ENCODE results near the gene SAMSN1. TPM values are rescaled to one million over a fixed set of nuclear protein-coding genes. Genes with fewer than 3 reads are reported as not detected.

Gene SAMSN1
- total RNA-seq, result 100 to 1,000 TPM; 121 to 125 TPM

DNA sequence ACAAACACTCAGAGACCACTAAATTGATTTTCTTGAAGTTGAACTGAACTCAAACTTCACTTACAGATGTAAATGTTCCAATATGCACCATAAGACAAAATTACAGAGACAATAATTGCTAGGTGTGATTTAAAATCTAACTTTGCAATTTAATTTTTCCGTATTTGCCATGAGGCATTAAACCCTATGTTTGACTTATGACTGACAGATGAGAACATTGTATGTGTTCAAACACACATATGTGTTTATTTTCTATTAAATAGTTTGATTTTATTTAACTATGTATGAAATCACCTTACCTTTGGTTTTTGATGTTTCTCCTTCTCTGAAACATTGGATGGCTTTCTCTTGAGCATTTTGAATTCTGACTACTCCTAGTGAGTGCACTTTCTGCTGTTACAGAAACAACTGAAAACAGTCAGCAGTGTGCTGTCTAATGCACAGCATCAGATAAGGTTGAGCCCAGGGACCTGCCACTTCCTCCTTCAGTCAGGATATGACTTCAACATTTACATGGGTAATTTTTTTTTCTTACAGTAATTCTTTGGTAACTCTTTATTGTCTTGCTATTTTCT lies at the start of gene SAMSN1:
TSS of gene SAMSN1 (minus strand) at position 410 of the 575 bp plus-strand sequence. CDS start at position 356, 54 bp downstream.
- DNase-seq (peak; percentile 49), ATAC-seq (ENCODE audit: low read depth) (peak; percentile 90)
- H3K27me3 Mint-ChIP-seq, result no peaks in the 10 kb centered on the region
- H3K9me3 Mint-ChIP-seq, result no peaks in the 10 kb centered on the region
- H3K4me1 Mint-ChIP-seq, result peaks cover 49% of the 10 kb centered on the region
- peaks cover 21% of the 10 kb centered on the region for H3K36me3 Mint-ChIP-seq
- POLR2A ChIA-PET, result interaction anchor here (1.0 kb wide), 1 partner anchor 44 kb away, joined by 3 read pairs; no protein-coding TSS in a partner anchor
- H3K4me3 Mint-ChIP-seq, result peak within 1 kb of the TSS; percentile 98
- peak within 1 kb of the TSS; percentile 91 for H3K27ac Mint-ChIP-seq

DNA sequence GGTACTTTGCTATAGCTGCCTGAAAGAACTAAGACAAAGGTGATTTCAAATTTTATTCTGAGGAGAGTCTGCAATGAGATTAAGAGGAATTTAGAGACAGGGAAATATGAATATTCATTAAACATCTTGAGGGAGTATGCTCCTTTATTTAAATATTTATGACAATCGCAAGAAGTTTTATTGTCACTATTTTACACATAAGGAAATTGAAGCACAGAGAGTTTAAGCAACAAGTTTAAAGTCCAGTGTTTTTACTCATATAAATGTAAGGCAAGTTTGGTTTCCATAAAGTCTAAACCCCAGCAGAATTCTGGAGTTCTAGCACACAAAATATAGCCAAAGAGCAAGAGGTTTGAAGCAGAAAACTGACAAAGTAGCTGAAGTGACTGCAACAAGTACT lies 49.3 kb upstream of the SAMSN1 start:
- POLR2A ChIA-PET, result interaction anchor here (0.9 kb wide), 1 partner anchor 470 kb away, joined by 3 read pairs; the partner anchor contains the start of gene NRIP1
- Mint-ChIP-seq H3K36me3 (peaks cover 62% of the 10 kb centered on the region), H3K27me3 (no peaks in the 10 kb centered on the region), H3K4me1 (peaks cover 22% of the 10 kb centered on the region), H3K9me3 (peaks cover 25% of the 10 kb centered on the region), H3K27ac (no peak overlapping the region), H3K4me3 (no peak overlapping the region)
- ATAC-seq (ENCODE audit: low read depth) (no peak), DNase-seq (no peak)

GRCh38 chr21:14594967-14595366 lies 48.9 kb upstream of the SAMSN1 start:
- H3K9me3 Mint-ChIP-seq, result peaks cover 25% of the 10 kb centered on the region
- ATAC-seq (ENCODE audit: low read depth) (no peak), DNase-seq (no peak)
- H3K27ac Mint-ChIP-seq, result no peak overlapping the region
- peaks cover 59% of the 10 kb centered on the region for H3K36me3 Mint-ChIP-seq
- peaks cover 22% of the 10 kb centered on the region for H3K4me1 Mint-ChIP-seq
- H3K4me3 Mint-ChIP-seq, result no peak overlapping the region
- POLR2A ChIA-PET, result interaction anchor here (0.9 kb wide), 1 partner anchor 470 kb away, joined by 3 read pairs; the partner anchor contains the start of gene NRIP1
- no peaks in the 10 kb centered on the region for H3K27me3 Mint-ChIP-seq

DNA sequence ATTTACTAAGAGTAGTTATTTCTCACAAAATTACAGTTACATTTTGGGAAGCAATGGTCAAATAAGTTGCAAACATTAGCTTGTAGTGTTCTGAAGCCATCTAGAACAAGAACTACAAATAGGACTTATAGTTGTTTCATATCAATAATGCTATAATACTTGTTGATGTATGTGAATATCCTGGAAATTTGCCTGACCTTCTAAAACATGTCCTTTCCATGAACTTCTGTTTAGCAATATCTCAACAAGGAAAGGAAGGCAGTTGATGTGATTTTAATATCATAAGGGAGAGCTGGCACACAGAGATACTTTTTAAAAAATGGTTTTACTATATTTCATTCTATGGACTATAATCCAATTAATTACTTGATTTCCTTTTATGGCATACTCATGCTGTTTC lies 47.1 kb upstream of the SAMSN1 start:
- Mint-ChIP-seq H3K27me3 (no peaks in the 10 kb centered on the region), H3K36me3 (peaks cover 54% of the 10 kb centered on the region), H3K9me3 (peaks cover 25% of the 10 kb centered on the region), H3K27ac (no peak overlapping the region), H3K4me1 (peaks cover 20% of the 10 kb centered on the region), H3K4me3 (no peak overlapping the region)
- DNase-seq (no peak), ATAC-seq (ENCODE audit: low read depth) (no peak)
- POLR2A ChIA-PET, result interaction anchor here (0.6 to 2.2 kb wide), 3 partner anchors 14 to 83 kb away, joined by 3 to 8 read pairs (median 7); no protein-coding TSS in a partner anchor

DNA sequence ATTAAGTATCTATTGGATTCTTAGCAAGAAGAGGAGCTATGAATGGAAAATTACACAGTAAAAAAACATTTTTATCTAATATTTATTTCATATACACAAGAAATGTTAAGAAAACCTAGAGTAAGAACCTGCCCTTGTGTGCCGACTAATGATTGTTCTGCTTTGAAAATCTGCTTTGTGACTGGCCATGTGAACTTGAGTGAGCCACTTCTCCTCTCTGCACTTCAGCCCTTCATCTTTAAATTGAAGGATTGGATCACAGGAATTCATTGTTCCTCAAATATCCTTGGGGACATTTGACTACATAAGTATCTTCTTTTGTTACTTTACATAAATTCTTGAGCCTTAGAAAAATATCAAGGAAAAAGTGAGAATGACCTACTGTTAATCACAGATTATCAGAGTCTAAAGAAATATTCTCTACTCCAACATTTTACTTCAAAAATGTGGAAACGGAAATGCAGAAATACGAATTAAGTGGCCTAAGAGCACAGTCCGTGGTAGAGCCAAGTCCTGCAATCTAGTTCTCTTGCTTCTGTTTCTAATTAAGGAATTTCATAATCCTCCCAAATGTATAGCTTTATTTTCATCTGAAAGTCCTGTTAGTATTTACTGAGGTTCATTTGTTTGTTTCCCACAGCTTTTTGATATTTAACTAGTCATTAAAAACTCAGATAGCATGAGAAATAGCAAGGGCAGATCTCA lies 46.3 kb upstream of the SAMSN1 start:
- no peak for ATAC-seq (ENCODE audit: low read depth)
- POLR2A ChIA-PET, result interaction anchor here (0.9 to 2.2 kb wide), 7 partner anchors 10 to 143 kb away, joined by 3 to 8 read pairs (median 4); no protein-coding TSS in a partner anchor
- H3K36me3 Mint-ChIP-seq, result peaks cover 48% of the 10 kb centered on the region
- H3K27ac Mint-ChIP-seq, result peak overlapping the region; percentile 90
- H3K9me3 Mint-ChIP-seq, result peaks cover 25% of the 10 kb centered on the region
- peaks cover 20% of the 10 kb centered on the region for H3K4me1 Mint-ChIP-seq
- no peak overlapping the region for H3K4me3 Mint-ChIP-seq
- H3K27me3 Mint-ChIP-seq, result no peaks in the 10 kb centered on the region
- DNase-seq, result no peak

DNA sequence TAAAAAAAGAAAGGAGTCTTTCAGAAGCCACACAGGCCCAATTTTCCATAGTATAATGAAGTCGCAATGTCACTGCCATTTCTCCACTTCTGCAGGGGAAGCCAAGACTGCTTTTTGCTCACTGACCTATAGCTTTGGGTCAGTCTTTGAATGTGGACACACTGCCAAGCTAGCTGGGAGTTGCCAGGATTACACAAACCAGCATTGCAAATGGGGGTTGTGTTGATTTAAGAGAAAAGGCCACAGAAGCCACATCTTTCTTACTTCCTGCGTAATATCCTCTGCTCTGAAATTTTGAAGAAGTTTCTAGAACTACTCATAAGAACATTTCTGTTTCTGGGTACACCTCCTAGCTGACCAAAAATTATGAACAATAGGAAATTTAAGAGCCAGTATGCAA lies 45.8 kb upstream of the SAMSN1 start:
- Mint-ChIP-seq H3K36me3 (peaks cover 45% of the 10 kb centered on the region), H3K27me3 (no peaks in the 10 kb centered on the region), H3K27ac (peak overlapping the region; percentile 90), H3K9me3 (peaks cover 23% of the 10 kb centered on the region), H3K4me1 (peaks cover 19% of the 10 kb centered on the region), H3K4me3 (peak overlapping the region; percentile 35)
- peak; percentile 74 for ATAC-seq (ENCODE audit: low read depth)
- POLR2A ChIA-PET, result interaction anchor here (0.9 to 2.2 kb wide), 7 partner anchors 10 to 143 kb away, joined by 3 to 8 read pairs (median 4); no protein-coding TSS in a partner anchor
- DNase-seq, result peak; percentile 35

- Mint-ChIP-seq H3K4me3 (peak overlapping the region; percentile 42), H3K9me3 (peaks cover 19% of the 10 kb centered on the region), H3K27me3 (no peaks in the 10 kb centered on the region), H3K27ac (peak overlapping the region; percentile 90), H3K36me3 (peaks cover 40% of the 10 kb centered on the region), H3K4me1 (peaks cover 19% of the 10 kb centered on the region)
- ATAC-seq (ENCODE audit: low read depth) (peak; percentile 10), DNase-seq (no peak)
- POLR2A ChIA-PET, result interaction anchor here (1.0 to 2.2 kb wide), 5 partner anchors 11 to 50 kb away, joined by 3 to 8 read pairs (median 4); no protein-coding TSS in a partner anchor
These were observed 45.3 kb upstream of the SAMSN1 start for GRCh38 chr21:14591377-14591776.

- ATAC-seq (ENCODE audit: low read depth) (peak; percentile 65), DNase-seq (no peak)
- peaks cover 22% of the 10 kb centered on the region for H3K4me1 Mint-ChIP-seq
- peak overlapping the region; percentile 82 for H3K27ac Mint-ChIP-seq
- H3K9me3 Mint-ChIP-seq, result peaks cover 13% of the 10 kb centered on the region
- peak overlapping the region; percentile 57 for H3K4me3 Mint-ChIP-seq
- no peaks in the 10 kb centered on the region for H3K27me3 Mint-ChIP-seq
- H3K36me3 Mint-ChIP-seq, result peaks cover 33% of the 10 kb centered on the region
- POLR2A ChIA-PET, result interaction anchor here (1.4 kb wide), 2 partner anchors 35 to 45 kb away, joined by 3 to 4 read pairs; no protein-coding TSS in a partner anchor
These were observed 43.9 kb upstream of the SAMSN1 start for GRCh38 chr21:14589855-14590563.

DNA sequence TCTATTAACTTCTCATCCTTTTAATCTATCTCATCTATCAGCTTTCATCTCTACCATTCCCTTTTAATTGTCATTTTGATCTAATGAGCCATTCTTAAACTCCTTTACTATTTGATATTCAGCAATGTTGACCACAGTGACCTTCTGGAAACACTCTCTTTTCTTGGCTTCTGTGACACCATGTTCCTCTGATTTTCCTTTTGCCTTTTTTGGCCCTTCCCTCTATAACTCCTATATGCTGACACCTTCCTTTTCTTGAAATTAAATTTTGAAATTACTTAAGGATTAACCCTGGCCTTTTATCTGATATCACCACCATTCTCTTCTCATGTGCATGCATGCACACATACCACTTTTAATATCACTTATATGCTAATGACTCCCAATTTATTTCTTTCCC lies 41.2 kb upstream of the SAMSN1 start:
- POLR2A ChIA-PET, result no interaction called here

GRCh38 chr21:14585122-14585521 lies 39.0 kb upstream of the SAMSN1 start:
- H3K4me3 Mint-ChIP-seq, result no peak overlapping the region
- no peaks in the 10 kb centered on the region for H3K27me3 Mint-ChIP-seq
- DNase-seq, result no peak
- H3K36me3 Mint-ChIP-seq, result peaks cover 15% of the 10 kb centered on the region
- H3K9me3 Mint-ChIP-seq, result peaks cover 7% of the 10 kb centered on the region
- POLR2A ChIA-PET, result no interaction called here
- ATAC-seq (ENCODE audit: low read depth), result no peak
- no peak overlapping the region for H3K27ac Mint-ChIP-seq
- peaks cover 7% of the 10 kb centered on the region for H3K4me1 Mint-ChIP-seq

More for the DNA sequence above, 41.2 kb upstream of the SAMSN1 start:
- H3K4me1 Mint-ChIP-seq, result peaks cover 19% of the 10 kb centered on the region
- H3K27me3 Mint-ChIP-seq, result no peaks in the 10 kb centered on the region
- ATAC-seq (ENCODE audit: low read depth) (no peak), DNase-seq (no peak)
- H3K36me3 Mint-ChIP-seq, result peaks cover 16% of the 10 kb centered on the region
- no peak overlapping the region for H3K27ac Mint-ChIP-seq
- H3K4me3 Mint-ChIP-seq, result no peak overlapping the region
- peaks cover 4% of the 10 kb centered on the region for H3K9me3 Mint-ChIP-seq

DNA sequence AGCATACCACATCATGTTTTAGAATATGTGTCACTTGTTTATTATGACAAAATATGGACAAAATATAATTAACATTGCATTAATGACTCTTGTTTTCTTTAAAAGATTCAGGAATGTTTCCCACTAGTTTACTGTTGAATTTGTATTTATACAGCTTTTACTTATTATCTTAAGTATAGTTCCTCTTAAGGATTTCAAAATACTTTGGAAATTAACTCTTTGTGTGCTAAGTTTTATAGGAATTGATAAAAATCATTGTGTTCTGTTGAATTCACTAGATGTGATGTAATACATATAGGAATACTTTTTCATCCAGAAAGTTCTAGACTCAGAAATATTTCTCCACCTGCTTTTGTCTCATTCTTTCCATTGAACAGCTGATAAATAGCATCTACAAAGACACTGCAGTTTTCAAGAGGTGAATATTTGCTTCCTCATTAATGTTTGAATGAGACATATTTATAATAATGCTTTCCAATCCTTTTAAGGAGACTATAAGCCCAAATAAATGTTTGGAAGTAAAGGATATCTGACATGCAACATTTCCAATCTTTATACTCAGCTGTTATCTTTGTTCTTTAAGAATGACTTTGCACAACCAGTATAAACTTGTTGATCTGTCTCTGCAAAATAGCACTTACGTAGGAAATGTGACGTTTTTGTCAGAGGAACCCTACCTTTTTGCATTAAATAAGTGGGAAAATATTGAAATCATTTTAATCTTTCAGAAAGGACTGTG lies 38.4 kb upstream of the SAMSN1 start:
- H3K4me3 Mint-ChIP-seq, result no peak overlapping the region
- no peaks in the 10 kb centered on the region for H3K27me3 Mint-ChIP-seq
- peaks cover 4% of the 10 kb centered on the region for H3K4me1 Mint-ChIP-seq
- ATAC-seq (ENCODE audit: low read depth) (no peak), DNase-seq (no peak)
- peaks cover 8% of the 10 kb centered on the region for H3K9me3 Mint-ChIP-seq
- no peak overlapping the region for H3K27ac Mint-ChIP-seq
- H3K36me3 Mint-ChIP-seq, result peaks cover 18% of the 10 kb centered on the region
- POLR2A ChIA-PET, result no interaction called here

DNA sequence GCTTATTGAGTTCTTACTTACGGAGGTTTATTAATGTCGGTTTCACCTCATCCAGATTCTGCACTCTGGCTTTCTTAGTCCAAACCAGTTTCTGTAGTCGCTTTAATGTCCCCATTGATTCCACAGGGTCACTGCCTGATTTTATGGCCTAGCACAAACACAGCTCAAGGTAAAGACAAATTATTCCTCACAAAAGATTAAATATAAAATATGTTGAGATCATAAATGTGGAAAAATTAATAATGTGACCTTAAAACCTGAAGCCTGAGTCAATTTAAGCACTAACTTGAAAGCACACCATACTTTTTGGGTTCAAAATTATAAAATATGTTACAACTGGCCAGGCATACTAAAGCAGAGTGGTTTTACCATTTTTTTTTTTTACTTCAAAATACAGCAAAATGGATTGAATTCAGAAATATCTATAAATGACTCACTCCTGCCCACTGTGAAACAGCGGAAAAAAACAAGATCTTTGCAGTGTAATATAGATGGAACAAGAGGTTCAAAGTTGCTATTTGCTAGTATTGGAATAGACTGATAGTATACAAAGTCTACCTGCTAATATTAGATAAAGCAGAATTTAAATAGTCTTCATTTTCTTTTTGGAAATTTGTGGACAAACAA lies 37.6 kb upstream of the SAMSN1 start:
- H3K27me3 Mint-ChIP-seq, result no peaks in the 10 kb centered on the region
- peaks cover 8% of the 10 kb centered on the region for H3K9me3 Mint-ChIP-seq
- H3K36me3 Mint-ChIP-seq, result peaks cover 18% of the 10 kb centered on the region
- no peak overlapping the region for H3K4me3 Mint-ChIP-seq
- POLR2A ChIA-PET, result no interaction called here
- peaks cover 4% of the 10 kb centered on the region for H3K4me1 Mint-ChIP-seq
- DNase-seq, result no peak
- ATAC-seq (ENCODE audit: low read depth), result no peak
- H3K27ac Mint-ChIP-seq, result no peak overlapping the region
